HFFc6 (cell line): ENCODE results near the gene PDGFB. TPM values are rescaled to one million over a fixed set of nuclear protein-coding genes. Genes with fewer than 3 reads are reported as not detected.

Experiments
- DNase-seq: peaks from one replicate; pipeline ENCODE4 v3.0.0-alpha.2; 2018
- H3K27ac Mint-ChIP-seq: 2 replicates; pipeline ENCODE4 v1.8.0; 2020; ENCODE audit warnings: mild to moderate bottlenecking, mixed read lengths
- H3K27me3 Mint-ChIP-seq: 2 replicates; pipeline ENCODE4 v1.8.0; 2021; ENCODE audit warnings: mild to moderate bottlenecking, moderate library complexity, mixed read lengths; ENCODE audit not compliant: insufficient read depth
- H3K36me3 Mint-ChIP-seq: 2 replicates; pipeline ENCODE4 v1.8.0; 2021; ENCODE audit warnings: low read depth, mixed read lengths
- H3K4me1 Mint-ChIP-seq: 2 replicates; pipeline ENCODE4 v1.8.0; 2020; ENCODE audit warnings: low read depth, mixed read lengths
- H3K4me3 Mint-ChIP-seq: 2 replicates; pipeline ENCODE4 v1.8.0; 2020; ENCODE audit warnings: mild to moderate bottlenecking, moderate library complexity, mixed read lengths
- H3K9me3 Mint-ChIP-seq: 2 replicates; pipeline ENCODE4 v1.8.0; 2020; ENCODE audit warnings: mild to moderate bottlenecking, mixed read lengths
- total RNA-seq, 6 experiments: library from RNA; stranded (reverse); fragmentation: NEBNext Ultra II Directional; extraction: Animal tissue kit (Norgen Biotek cat#: 25700); gene quantifications; 2 replicates in 1 of 6; 3 replicates in 5 of 6; pipeline ENCODE4 v1.2.3, GENCODE V29; 2021
- TF ChIP-seq, protein P1 (sequence below): fragments of 200-600 bp; sonication (generic); IDR thresholded peaks from 2 replicates; pipeline ENCODE4 v1.5.0; 2021; ENCODE audit warnings: antibody characterized with exemption, mild to moderate bottlenecking

Gene PDGFB
- total RNA-seq, 6 experiments from 2014 or later = not detected

DNA sequence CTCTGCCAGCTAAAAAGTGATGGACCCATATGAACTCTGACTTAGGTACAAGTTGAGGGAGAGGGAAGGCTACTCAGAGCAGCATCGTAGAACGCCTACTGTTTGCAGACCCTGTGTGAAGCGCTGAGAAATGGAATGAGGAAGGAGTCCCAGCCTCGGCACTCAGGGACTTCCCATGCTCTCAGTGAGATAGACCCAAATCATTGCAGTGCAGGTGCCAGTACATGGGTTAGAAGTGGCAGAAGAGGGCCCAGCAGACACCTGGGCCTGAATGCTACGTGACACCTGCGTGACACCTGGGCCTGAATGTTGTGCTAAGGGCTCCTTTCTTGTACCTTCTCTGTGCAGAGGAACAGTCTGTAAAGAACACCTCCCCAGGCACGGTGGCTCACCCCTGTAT, 2.6 kb upstream of the PDGFB start:
- no peak for DNase-seq
- Mint-ChIP-seq H3K27ac (no peak overlapping the region), H3K4me3 (no peak overlapping the region), H3K9me3 (no peaks in the 10 kb centered on the region), H3K36me3 (no peaks in the 10 kb centered on the region), H3K27me3 (peaks cover 29% of the 10 kb centered on the region), H3K4me1 (peaks cover 7% of the 10 kb centered on the region)
- TF ChIP-seq, protein P1, sequence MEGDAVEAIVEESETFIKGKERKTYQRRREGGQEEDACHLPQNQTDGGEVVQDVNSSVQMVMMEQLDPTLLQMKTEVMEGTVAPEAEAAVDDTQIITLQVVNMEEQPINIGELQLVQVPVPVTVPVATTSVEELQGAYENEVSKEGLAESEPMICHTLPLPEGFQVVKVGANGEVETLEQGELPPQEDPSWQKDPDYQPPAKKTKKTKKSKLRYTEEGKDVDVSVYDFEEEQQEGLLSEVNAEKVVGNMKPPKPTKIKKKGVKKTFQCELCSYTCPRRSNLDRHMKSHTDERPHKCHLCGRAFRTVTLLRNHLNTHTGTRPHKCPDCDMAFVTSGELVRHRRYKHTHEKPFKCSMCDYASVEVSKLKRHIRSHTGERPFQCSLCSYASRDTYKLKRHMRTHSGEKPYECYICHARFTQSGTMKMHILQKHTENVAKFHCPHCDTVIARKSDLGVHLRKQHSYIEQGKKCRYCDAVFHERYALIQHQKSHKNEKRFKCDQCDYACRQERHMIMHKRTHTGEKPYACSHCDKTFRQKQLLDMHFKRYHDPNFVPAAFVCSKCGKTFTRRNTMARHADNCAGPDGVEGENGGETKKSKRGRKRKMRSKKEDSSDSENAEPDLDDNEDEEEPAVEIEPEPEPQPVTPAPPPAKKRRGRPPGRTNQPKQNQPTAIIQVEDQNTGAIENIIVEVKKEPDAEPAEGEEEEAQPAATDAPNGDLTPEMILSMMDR = no peak

DNA sequence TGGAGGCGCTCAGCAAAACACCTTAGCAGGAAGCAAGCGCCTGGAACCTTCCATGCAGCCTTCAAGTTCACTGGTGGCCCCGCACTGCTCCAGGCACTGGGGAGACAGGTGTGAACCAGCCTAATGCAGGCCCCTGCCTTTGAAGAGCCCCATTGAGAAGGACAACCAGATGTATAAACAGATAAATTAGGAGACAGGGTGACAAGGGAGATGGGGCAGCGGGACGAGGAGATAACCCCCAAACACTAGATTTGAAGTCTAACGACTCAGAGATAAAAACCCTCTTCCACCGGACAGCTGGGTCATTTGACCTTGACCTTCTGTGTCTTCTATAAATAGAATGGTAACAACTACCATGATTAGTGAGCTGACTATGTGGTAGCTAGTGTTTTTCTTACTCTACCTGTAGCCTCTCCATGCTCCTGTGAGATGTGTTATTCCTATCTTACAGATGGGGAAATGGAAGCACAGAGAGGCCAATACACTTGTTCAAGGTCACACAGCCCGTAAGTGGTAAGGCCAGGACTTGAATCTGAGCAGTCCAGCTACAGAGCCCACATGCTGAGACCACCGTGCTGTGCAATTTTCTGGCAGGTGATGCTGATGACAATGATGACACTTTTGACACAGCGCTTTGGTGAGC, 2.0 kb upstream of the PDGFB start:
- Mint-ChIP-seq H3K36me3 (no peaks in the 10 kb centered on the region), H3K4me1 (peaks cover 2% of the 10 kb centered on the region), H3K9me3 (no peaks in the 10 kb centered on the region), H3K27ac (no peak overlapping the region), H3K27me3 (peaks cover 29% of the 10 kb centered on the region), H3K4me3 (no peak overlapping the region)
- TF ChIP-seq, protein P1 = no peak
- no peak for DNase-seq

DNA sequence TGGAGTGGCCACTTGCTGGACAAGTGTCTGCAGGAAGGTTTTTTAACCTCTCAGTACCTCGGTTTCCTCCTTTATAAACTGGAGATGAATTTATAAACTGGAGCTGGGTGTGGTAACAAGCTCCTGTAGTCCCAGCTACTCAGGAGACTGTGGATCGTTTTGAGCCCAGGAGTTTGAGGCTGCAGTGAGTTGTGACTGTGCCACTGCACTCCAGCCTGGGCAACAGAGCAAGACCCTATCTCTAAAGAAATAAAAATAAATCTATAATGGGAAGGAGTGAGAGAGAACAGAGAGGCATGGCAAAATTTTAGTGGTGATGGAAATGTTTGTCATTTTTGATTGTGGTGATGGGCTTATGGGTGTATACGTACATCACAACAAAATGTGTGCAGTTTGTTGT, 1.4 kb upstream of the PDGFB start:
- H3K4me1 Mint-ChIP-seq = peaks cover 6% of the 10 kb centered on the region
- no peaks in the 10 kb centered on the region for H3K36me3 Mint-ChIP-seq

DNA sequence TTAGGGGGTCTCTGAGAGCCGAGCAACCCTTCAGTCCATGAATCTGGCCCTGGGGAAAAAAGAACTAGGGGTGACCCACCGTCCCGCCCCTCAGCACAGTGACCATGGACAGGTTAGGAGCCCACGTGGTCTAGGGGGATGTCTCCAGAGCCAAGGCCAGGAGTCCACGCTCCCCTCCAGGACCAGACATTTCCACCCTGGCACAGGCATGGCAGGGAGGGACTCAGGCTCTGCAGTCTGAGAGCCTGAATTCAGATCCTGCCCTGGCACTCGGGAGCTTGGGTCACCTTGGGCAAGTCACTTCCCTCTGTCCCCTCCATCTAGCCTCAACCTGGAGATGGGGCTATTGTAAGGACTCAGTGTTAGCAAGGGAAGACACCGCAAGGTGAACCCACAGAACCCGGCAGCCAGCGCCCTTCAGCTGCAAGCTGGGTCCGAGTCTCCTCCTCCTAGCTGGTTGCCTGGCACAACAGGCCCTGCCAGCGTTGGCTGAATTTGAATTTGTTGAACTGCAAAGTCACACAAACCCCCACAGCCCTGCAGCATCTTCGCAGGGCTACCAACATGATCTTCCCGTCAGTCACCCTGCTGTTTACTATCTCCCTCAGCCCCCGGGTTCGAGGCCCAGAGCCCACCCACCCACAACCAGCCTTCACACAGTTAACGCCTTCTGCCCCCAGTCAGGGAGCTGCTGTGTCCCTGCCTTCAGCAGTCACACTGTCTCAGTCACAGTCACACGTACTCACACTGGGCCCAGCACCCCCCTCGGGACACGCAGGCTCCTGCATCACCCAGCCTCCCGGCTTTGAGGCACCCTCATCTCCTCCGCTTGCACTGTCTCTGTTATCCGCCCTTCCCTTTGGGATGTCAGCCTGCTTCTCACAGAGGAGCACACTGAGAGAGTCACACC, 603 bp upstream of the PDGFB start:
- Mint-ChIP-seq H3K36me3 (no peaks in the 10 kb centered on the region), H3K27ac (no peak overlapping the region), H3K27me3 (peaks cover 31% of the 10 kb centered on the region), H3K9me3 (no peaks in the 10 kb centered on the region), H3K4me1 (peaks cover 11% of the 10 kb centered on the region), H3K4me3 (no peak overlapping the region)
- TF ChIP-seq, protein P1 = no peak
- DNase-seq = no peak

More for the DNA sequence above, 1.4 kb upstream of the PDGFB start:
- peaks cover 31% of the 10 kb centered on the region for H3K27me3 Mint-ChIP-seq
- TF ChIP-seq, protein P1 = no peak
- H3K9me3 Mint-ChIP-seq = no peaks in the 10 kb centered on the region
- no peak for DNase-seq
- H3K27ac Mint-ChIP-seq = no peak overlapping the region
- no peak overlapping the region for H3K4me3 Mint-ChIP-seq

GRCh38 chr22:39244136-39244495, 666 bp downstream of the PDGFB start:
- H3K4me1 Mint-ChIP-seq = peaks cover 11% of the 10 kb centered on the region
- TF ChIP-seq, protein P1 = no peak
- H3K9me3 Mint-ChIP-seq = no peaks in the 10 kb centered on the region
- no peaks in the 10 kb centered on the region for H3K36me3 Mint-ChIP-seq
- H3K4me3 Mint-ChIP-seq = peak overlapping the region; percentile 75
- DNase-seq = no peak
- no peak overlapping the region for H3K27ac Mint-ChIP-seq
- peaks cover 33% of the 10 kb centered on the region for H3K27me3 Mint-ChIP-seq
